ACHN (cell line): Measurements from ENCODE around the gene S100A14.
A peak's percentile ranks its signal among the peaks of the same experiment; 100 is the strongest.
"Not testable (repeated sequence)": the region's sequence is repeated elsewhere in the genome, so short reads cannot be mapped to it uniquely, and the experiment has no call there.

Experiments
- DNase-seq: peaks from one replicate; pipeline ENCODE4 v3.0.0-alpha.2; 2015
- in situ Hi-C: cut with HindIII; loops from 2 replicates; pipeline ENCODE4 v1.10.0; 2017; ENCODE audit warnings: low sequenced_read_pairs, low pct_ligation_motif_present, low pct_unique_long_range_greater_than_20kb

S100A14 gene

GRCh38 chr1:153575081-153575491 lies 41.0 kb downstream of the S100A14 start:
- DNase-seq, in situ Hi-C loops: not testable (repeated sequence)

- in situ Hi-C loops: no loop called here
Measured at GRCh38 chr1:153573351-153573750, 42.8 kb downstream of the S100A14 start.

GRCh38 chr1:153572569-153573015 lies 43.5 kb downstream of the S100A14 start:
- DNase-seq: peak; percentile 89
- in situ Hi-C loops: no loop called here

More at GRCh38 chr1:153573351-153573750, 42.8 kb downstream of the S100A14 start:
- no peak for DNase-seq

- in situ Hi-C loops: no loop called here
- DNase-seq: no peak
Measured at GRCh38 chr1:153571706-153572105, 44.4 kb downstream of the S100A14 start.

GRCh38 chr1:153570874-153571273 lies 45.3 kb downstream of the S100A14 start:
- in situ Hi-C loops: no loop called here
- DNase-seq: no peak

GRCh38 chr1:153569465-153569864 lies 46.7 kb downstream of the S100A14 start:
- DNase-seq: no peak
- in situ Hi-C loops: no loop called here

GRCh38 chr1:153568367-153569099 lies 47.6 kb downstream of the S100A14 start:
- in situ Hi-C loops: no loop called here
- peak; percentile 93 for DNase-seq

GRCh38 chr1:153567621-153568366 lies 48.3 kb downstream of the S100A14 start:
- peak; percentile 72 for DNase-seq
- in situ Hi-C loops: no loop called here

GRCh38 chr1:153566414-153567371 lies 49.4 kb downstream of the S100A14 start:
- in situ Hi-C loops: no loop called here
- DNase-seq: peak; percentile 99

- DNase-seq: peak; percentile 98
- in situ Hi-C loops: no loop called here
Measured at GRCh38 chr1:153565529-153566374, 50.4 kb downstream of the S100A14 start, which contains the start of gene S100A2. Gene S100A2, minus strand, starts transcription at chr1:153565844. Its CDS starts 1,967 bp downstream, at chr1:153563877.
